ENCODE data around the gene EXOC6B.

EXOC6B gene

GRCh38 chr2:72135921-72136320 is 689.9 kb downstream of the EXOC6B start:
- no peak for ATAC-seq

GRCh38 chr2:72134997-72135800 is 690.6 kb downstream of the EXOC6B start:
- ATAC-seq, result no peak
- TF ChIP-seq ISL1 (CRISPR knock-in tag; IDR thresholded peaks at IDR 0.05) (no peak), TCF4 (CRISPR knock-in tag; IDR thresholded peaks at IDR 0.05; ENCODE audit: borderline replicate concordance) (no peak), CSRNP3 (CRISPR knock-in tag; IDR thresholded peaks at IDR 0.05) (0 out of 2 replicates have a peak, but pooled peaks have one; percentile 2), ZNF8 (CRISPR knock-in tag; IDR thresholded peaks at IDR 0.05) (no peak), SNAI2 (CRISPR knock-in tag; IDR thresholded peaks at IDR 0.05) (no peak), ZC3H10 (CRISPR knock-in tag; IDR thresholded peaks at IDR 0.05) (no peak), ZNF565 (CRISPR knock-in tag; conservative IDR thresholded peaks at IDR 0.05; ENCODE audit: low read depth) (no peak), ARNTL (CRISPR knock-in tag; IDR thresholded peaks at IDR 0.05; ENCODE audit: borderline replicate concordance, low read depth) (no peak), PATZ1 (CRISPR knock-in tag; IDR thresholded peaks at IDR 0.05; ENCODE audit: borderline replicate concordance) (no peak), CREB5 (CRISPR knock-in tag; IDR thresholded peaks at IDR 0.05; ENCODE audit: low read depth) (no peak), PPARA (CRISPR knock-in tag; IDR thresholded peaks at IDR 0.05; ENCODE audit: borderline replicate concordance) (no peak), CSDC2 (CRISPR knock-in tag; IDR thresholded peaks at IDR 0.05) (no peak), TOX (CRISPR knock-in tag; IDR thresholded peaks at IDR 0.05; ENCODE audit: borderline replicate concordance) (no peak), OSR1 (CRISPR knock-in tag; IDR thresholded peaks at IDR 0.05) (no peak), POU6F1 (CRISPR knock-in tag; IDR thresholded peaks at IDR 0.05; ENCODE audit: borderline replicate concordance, low read depth) (no peak), ZFP30 (CRISPR knock-in tag; IDR thresholded peaks at IDR 0.05) (peak; percentile 12; the same call in 1 of the 2 replicates)

More at GRCh38 chr2:72135921-72136320, 689.9 kb downstream of the EXOC6B start:
- TF ChIP-seq ZFP3 (CRISPR knock-in tag; IDR thresholded peaks at IDR 0.05) (no peak), PATZ1 (CRISPR knock-in tag; IDR thresholded peaks at IDR 0.05; ENCODE audit: borderline replicate concordance) (no peak), ARNTL (CRISPR knock-in tag; IDR thresholded peaks at IDR 0.05; ENCODE audit: borderline replicate concordance, low read depth) (no peak), RARB (CRISPR knock-in tag; IDR thresholded peaks at IDR 0.05) (no peak), ZFP30 (CRISPR knock-in tag; IDR thresholded peaks at IDR 0.05) (no peak), PPARA (CRISPR knock-in tag; IDR thresholded peaks at IDR 0.05; ENCODE audit: borderline replicate concordance) (no peak), CSRNP3 (CRISPR knock-in tag; IDR thresholded peaks at IDR 0.05) (no peak), ZC3H10 (CRISPR knock-in tag; IDR thresholded peaks at IDR 0.05) (no peak), SNAI2 (CRISPR knock-in tag; IDR thresholded peaks at IDR 0.05) (no peak), BACH2 (CRISPR knock-in tag; IDR thresholded peaks at IDR 0.05; ENCODE audit: borderline replicate concordance) (no peak), ZNF565 (CRISPR knock-in tag; conservative IDR thresholded peaks at IDR 0.05; ENCODE audit: low read depth) (no peak), CREB5 (CRISPR knock-in tag; IDR thresholded peaks at IDR 0.05; ENCODE audit: low read depth) (no peak)

Data from SK-N-SH treated with all-trans-retinoic acid at 6 μM for 48 hours (cell line).